HG02852 (cell line): ENCODE measurements around the gene PIK3R5.
A peak's percentile ranks its signal among the peaks of the same experiment; 100 is the strongest.
"Not testable (repeated sequence)": the region's sequence is repeated elsewhere in the genome, so short reads cannot be mapped to it uniquely, and the experiment has no call there.

Experiments
- ATAC-seq: cut with Tn5 transposase; IDR thresholded peaks from one replicate; pipeline ENCODE4 v1.9.1; 2021; ENCODE audit warnings: mild to moderate bottlenecking, moderate library complexity; ENCODE audit not compliant: unreplicated experiment

PIK3R5 gene

DNA sequence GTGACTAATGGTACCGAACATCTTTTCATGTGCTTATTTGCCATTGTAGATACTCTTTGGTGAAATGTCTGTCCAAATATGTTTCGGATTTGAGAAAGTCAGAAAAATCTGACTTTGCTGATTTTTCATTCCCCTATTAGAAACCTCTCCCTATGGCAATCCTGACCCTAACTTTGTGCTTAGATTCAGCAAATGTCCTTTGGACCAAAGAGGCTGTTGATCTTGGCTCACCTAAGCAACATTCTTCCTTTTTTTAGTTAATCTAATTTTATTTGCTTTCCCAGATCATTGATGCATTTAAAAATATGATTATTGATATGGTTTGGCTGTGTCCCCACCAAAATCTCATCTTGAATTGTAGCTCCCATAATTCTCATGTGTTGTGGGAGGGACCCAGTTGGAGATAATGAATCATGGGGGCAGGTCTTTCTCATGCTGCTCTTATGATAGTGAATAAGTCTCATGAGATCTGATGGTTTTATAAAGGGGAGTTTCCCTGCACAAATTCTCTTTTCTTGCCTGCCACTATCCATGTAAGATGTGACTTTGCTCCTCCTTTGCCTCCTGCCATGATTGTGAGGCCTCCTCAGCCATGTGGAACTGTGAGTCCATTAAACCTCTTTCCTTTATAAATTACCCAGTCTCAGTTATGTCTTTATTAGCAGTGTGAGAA lies 22.9 kb upstream of the PIK3R5 start:
- ATAC-seq, result not testable (repeated sequence)

DNA sequence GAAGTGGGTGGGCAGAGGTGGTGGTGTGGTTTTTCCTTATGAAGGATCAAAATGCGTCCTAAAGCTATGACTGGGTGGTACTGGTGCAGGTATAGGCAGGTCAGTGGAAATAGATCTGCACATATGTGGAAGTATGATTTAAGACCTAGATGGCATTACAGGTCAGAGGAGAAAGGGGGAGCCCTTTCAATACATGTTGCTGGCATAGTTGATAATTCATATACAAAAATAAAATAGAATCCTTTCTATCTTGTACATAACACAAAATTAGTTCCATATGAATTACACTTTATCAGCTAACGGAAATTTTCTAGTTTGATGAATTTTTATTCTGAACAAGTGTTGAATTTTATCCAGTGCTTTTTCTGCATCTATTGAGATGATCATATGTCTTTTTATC lies 20.8 kb upstream of the PIK3R5 start:
- ATAC-seq, result no peak

DNA sequence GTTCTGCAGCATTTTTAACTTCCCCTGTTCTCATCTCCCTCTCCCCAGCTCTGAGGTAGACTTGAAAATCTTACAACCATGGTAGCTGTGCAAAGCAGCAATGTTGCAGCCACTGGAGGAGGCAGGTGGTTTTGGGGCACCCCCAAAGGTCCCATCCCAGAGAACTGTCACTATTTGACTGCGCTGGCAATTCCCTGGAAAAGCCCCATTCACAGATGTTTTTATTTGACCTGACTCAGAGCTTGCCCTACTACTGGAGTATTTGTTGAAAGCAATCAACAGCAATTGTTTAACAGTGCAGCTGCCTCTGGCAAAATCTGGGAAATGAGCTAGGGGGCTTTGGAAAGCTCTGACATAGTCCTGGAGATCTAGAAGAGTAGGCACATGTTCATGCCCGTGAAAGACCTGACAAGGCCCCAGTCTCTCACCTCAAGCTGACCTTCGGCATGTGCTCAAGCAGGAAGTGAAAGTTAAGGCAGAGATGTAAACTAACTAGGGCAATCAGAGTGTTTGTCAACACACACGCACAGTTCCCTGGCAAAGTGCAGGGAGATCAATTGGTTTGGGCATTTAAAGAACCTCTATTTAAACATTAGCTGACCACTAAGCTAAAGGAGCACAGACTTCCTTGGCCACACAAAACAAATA lies 19.7 kb upstream of the PIK3R5 start:
- no peak for ATAC-seq

DNA sequence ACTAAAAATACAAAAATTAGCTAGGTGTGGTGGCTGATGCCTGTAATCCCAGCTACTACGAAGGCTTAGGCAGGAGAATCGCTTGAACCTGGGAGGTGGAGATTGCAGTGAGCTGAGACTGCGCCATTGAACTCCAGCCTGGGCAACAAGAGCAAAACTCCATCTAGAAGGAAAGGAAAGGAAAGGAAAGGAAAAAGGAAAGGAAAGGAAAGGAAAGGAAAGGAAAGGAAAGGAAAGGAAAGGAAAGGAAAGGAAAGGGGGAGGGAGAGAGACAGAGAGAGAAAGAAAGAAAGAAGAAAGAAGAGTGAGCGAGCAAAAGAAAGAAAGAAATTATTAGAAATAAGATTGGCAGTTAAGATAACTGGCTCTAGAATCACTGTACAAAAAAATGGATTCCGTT lies 18.7 kb upstream of the PIK3R5 start:
- ATAC-seq, result not testable (repeated sequence)

DNA sequence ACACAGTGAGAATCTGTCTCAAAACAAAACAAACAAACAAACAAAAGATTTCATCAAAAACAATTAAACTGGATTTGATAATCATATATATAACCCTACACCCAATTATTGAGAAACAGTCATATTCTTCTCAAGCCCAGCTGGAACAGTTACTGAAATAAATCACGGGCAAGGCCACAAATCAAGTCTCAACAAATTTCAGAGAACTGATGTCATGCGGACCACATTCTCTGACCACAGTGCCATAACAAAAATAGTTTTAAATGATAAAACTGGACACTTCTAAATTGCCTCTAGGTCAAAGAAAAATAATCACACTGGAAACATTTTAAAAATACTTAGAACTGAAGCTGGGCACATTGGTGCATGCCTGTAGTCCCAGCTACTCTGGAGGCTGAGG lies 15.9 kb upstream of the PIK3R5 start:
- ATAC-seq, result no peak

DNA sequence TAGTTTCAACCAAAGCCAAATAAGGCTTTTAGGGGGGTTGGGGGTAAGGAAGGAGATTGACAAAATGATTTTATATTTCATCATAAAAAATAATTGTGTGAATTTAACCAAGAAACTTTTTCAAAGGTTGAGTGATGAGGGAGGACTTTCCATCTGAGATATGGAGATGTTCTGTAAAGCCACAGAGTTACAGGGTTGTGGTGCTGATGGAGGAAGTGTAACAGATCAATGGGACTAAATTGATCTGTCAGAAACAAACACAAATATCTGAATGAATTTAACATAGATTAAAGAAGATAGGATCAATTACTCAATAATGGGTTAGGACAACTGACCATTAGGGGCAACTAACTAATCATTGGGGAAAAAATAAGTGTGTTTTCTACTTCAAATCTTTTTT lies 14.2 kb upstream of the PIK3R5 start:
- ATAC-seq, result no peak

DNA sequence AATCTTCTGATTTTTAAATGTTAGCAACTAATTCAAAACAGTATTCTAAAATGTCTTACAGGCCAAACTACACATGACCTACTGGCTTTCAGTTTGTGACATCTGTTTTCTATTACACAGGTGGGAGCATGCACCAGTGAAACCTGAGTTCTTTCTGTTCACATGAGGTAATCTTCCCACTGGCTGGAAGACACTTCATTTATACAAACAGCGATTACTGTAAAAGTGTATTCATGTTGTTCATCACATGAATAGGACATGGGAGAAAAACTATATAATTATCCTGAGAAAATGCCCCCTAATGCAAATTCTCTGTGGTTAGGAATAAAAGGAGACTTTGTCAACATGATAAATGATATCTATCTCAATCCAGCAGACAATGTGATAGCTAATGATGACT lies 11.1 kb upstream of the PIK3R5 start:
- no peak for ATAC-seq

DNA sequence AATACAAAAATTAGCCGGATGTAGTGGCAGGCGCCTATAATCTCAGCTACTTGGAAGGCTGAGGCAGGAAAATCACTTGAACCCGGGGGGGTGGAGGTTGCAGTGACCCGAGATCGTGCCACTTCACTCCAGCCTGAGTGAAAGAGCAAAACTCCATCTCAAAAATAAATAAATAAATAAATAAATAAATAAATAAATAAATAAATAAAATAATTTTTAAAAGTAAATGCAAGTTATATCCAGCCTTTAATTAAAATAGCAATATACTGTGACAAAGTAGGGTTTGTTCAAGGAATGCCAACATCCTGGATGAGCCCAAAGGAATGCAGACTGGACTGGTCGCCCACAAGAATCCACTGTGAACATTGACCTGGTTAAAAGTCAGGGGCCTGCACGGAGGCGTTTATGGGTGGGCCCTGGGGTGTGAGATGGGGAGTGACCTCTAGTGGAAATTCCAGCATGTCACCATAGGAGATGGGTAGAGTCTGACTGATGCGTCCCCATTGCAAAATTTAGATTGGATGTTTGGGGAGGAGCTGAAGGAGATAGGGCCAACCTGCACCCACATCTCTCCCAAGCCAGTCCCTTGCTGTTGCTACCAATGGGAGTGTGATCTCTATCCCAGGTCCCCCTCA lies 9.7 kb upstream of the PIK3R5 start:
- no peak for ATAC-seq

DNA sequence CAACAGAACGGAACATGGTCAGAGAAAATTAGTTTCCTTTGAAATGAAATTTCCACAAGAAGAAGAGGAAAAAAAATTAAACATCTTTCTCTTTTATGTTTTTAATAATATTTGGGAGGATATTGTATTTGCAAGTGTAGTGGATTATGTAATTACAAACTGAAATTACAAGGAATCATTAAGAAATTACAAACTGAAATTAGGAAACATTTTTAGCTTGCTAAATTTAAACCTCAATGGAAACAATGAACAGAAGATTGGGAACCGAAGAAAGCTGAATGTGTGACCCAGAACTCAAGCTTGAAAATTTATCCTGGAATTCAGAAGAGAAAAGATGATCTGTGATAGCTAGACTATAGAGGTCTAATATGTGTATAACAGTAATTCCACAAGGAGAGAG lies 4.4 kb upstream of the PIK3R5 start:
- no peak for ATAC-seq

DNA sequence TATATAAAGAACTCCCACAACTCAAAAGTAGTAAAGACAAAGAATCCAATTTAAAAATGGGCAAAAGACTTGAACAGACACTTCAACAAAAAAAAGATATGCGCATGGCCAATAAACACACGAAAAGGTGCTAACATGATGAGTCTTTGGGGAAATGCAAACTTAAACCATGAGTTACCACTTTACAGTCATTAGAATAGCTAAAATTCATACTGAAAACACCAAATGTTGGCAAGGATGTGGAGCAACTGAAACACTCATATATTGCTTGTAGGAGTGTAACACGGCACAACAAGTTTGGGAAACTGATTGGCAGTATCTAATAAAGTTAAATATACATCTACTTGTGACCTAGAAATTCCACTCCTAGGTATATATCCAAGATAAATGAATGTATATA lies 3.0 kb upstream of the PIK3R5 start:
- no peak for ATAC-seq

DNA sequence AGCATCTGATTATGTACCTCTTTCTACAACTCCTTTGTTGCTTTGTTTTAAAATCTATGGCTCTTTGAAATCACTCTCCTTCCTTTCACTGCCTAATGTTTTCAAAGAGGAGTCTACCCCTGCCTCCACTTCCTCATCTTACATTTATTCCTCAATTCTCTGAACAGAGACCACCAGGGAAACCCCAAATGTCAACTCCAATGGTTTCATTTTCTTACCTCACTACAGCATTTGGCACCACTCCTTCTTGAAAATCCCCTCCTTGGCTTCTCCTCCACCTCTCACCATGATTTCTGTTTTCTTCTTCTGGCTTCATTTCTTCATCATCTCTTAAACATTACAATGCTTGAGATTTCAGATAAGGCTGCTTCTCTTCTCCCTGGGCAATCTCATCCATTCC lies 2.4 kb upstream of the PIK3R5 start:
- no peak for ATAC-seq

DNA sequence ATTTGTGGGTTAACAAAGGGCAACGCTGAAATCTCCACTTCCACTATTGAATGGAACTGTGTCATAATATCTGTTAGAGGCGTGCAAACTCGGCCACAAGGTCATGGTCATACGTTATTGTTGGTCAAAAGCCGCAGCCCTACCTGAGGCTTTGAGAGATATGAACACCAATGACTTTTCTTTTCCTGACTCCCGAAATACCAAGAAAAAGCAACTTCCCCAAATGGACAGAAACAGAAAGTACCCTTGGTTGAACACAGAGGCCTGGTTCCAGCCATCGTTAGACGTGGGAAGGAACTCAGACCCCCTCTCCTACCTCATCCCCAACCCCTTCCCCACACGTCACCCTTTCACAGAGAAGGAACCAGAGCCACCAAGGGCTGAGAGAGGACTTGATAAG lies 1.4 kb upstream of the PIK3R5 start:
- no peak for ATAC-seq

DNA sequence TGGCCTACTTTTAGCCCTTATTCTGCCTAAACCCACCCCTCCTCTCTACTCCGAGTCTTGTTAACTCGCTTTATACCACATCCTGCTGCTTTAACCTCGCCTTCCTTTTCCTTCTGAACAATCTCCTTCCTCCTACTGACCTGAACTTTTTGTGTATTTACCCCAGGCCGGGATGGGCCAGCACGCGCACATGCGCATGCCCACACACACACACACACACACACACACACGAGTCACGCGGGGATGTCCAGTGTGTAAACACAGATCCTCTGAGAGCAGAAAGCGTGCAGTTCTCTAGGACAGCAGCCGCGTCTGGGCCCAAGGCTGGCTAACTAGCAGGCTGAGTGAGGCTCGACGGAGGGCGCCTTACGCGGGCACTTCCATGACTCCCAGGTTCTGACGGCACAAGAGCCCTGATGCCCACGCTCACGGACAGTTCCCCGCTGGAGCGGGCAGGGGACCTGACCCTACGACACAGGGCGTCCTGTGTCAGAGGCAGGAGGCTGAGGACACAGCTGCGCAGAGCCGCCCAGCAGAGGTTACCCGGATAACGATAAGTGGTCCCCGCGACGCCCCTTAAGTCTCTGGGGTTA lies 610 bp downstream of the PIK3R5 start:
- ATAC-seq, result peak; percentile 25

DNA sequence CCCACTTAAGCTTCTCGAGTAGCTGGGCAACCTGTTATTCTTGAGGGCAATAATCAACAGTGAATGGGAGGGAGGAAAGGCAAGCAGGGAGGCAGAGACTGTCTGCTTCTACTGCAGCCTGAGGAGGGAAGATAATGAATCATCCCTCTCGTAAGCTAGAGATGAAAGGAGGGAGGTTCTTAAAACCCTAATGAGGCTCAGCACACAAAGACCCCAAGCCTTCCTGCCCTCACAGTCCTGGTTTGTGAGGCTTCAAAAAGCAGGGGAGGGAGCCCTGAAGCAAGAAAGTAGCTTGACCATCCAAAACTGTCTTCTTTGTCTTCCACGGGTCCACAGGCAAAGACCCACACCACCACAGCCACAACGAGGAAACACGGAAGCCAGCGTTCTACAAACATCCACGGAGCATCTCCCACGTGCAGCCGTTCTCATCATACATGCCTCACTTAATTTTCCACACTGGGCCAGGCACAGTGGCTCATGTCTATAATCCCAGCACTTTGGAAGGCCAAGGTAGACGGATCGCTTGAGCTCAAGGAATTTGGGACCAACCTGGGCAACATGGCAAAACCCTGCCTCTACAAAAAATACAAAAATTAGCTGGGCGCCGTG lies 1.8 kb downstream of the PIK3R5 start:
- no peak for ATAC-seq

DNA sequence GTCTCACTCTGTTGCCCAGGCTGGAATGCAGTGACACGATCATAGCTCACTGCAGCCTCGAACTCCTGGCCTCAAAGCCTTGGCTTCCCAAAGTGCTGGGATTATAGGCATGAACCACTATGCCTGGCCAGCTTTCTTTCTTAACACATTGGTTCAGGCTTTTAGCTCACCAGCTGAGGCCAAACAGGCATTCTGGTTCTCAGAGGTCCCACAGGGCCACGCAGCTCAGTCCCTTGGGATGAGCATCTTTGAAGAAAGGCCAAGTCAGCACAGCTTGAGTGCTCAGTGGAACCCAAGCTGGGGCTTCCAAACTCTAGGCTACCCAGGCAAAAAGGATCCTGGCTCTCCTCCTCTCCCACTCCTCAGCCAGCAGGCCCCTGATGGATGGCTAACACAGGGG lies 2.5 kb downstream of the PIK3R5 start:
- ATAC-seq, result no peak

DNA sequence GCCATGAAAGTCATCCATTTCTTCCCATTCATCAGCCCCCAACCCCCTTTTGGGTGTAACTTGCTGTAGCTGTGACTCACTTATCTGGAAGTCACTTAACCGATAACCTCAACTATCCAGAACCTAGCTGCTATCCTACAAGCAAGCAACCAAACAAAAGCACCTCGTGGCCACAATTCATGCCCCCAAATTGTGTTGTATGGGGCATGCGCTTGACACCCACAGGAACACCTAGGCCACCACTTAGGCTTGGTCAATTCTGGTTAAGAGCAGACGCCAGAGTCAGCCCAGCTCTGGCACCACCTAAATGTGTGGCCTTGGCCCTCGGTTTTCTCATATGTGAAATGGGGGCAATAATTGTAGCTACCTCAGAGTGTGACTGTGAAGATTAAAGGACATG lies 3.7 kb downstream of the PIK3R5 start:
- ATAC-seq, result no peak

DNA sequence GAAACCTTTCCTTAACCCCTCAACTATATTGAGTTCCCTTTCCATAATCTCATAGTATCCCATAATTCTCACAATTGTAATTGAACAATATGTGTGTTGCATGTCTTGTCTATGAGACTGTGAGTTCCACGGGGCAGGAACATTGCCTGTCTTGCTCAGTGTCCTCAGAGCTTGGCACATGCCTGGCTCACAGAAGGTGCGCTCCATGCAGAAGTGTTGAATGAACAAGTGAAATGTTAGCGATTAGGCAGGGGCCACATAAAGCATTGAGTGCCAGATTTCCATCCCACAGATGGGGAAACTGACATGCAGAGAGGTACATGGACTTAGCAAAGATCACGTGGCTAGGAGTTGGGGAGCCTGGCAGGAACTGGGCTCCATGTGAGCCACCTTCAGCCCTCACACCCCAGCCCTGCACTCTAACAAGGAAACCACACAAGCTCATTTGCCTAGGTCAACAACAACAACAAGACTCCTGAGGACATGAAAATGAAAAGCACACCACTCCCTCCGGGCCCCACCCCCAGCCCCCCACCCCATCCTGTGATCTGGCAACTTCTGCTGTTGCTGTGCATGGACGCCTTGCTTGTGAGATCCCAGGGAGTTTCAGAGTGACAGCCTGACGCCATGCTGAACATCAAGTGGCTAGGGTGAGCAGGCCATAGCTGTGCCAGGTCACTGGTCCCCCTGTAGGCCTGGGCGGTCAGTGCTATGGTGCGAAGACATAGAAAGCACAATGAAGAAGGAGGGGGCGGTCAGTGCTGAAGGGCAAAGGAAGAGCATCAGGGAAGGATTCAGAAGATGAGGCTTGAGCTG lies 5.0 kb downstream of the PIK3R5 start:
- no peak for ATAC-seq

DNA sequence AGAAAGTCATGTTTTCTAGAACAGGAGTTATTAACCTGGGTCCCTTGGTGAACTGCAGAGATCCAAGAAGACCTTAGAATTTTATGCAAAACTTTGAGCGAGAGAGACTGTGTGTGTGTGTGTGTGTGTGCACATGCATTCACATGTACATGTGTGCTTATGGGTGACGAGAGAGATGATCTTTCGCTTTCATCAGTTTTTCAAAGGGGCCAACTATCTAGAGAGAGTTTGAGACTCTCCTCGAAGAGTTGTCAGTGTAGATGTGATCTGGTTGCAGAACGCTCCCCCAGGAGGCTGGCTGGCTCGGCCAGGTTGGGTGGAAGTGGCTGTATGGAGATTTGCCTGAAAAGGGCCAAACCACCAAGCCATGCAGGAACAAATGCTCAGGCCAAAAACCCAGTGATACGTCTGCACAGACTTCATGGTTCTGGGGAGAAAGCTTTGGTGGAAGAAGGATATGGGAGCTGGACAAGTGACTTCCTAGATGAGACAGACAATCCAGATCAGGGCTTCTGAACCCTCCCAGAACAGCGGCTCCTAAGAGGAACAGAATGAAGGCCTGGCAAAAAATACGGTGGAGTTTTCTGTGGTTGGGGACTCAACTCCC lies 6.1 kb downstream of the PIK3R5 start:
- no peak for ATAC-seq

DNA sequence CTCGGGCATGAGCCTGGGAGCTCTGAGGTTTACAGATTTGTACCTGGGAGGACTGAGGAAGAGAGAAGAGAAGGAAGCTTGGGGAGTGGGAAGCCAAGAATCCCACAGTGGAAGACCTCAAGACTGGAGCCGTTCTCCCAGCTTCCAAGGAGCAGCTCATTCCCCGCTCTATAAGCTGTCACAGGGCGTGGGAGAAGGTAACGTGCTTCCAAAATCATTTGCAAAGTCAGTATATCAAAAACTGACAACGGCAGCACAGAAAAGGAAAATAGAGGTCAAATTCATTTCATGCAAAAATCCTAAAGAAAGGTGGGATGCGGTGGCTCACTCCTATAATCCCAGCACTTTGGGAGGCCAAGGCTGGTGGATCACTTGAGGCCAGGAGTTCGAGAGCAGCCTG lies 7.8 kb downstream of the PIK3R5 start:
- ATAC-seq, result no peak

DNA sequence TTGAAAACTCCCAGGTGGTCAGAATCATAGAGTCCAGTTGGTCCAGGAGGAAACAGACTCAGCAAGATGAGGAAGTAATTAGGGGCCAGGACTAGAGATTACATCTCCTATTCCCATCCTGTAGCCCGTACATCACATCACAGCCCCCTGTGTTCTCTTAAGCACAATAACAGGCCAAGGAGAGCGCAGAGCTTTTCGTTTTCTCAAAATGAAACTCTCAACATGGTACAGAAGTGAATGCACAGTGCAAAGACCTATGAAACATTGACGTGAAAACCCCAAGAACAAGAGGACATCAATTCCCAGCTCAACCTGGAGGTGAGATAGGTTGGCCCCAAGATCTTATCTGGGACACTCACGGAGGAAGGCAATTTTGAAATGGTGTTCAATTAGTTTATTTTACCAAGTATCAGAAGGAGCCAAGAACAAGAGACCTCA lies 9.0 kb downstream of the PIK3R5 start:
- ATAC-seq, result peak; percentile 60
